GM23338 (cell line): ENCODE results near the gene ARAP1.

Experiments used
- CREB1 ChIP-seq: fragments of 250-450 bp; sonication (Bioruptor Pico); IDR thresholded peaks from 2 replicates; pipeline ENCODE4 v1.5.0; 2020; ENCODE audit warnings: low read depth, mild to moderate bottlenecking, moderate library complexity
- EZH2 ChIP-seq: fragments of 200-600 bp; sonication (generic); IDR thresholded peaks from one replicate; pipeline ENCODE4 v1.8.0; 2017; ENCODE audit warnings: antibody characterized with exemption, mild to moderate bottlenecking, low read depth; ENCODE audit not compliant: unreplicated experiment
- EZH2phosphoT487 ChIP-seq: fragments of 200-600 bp; sonication (generic); IDR thresholded peaks from one replicate; pipeline ENCODE4 v1.8.1; 2018; ENCODE audit warnings: antibody characterized with exemption; ENCODE audit not compliant: unreplicated experiment
- JUNB ChIP-seq: IDR thresholded peaks from one replicate; pipeline ENCODE4 v1.6.1; 2016; ENCODE audit warnings: antibody characterized with exemption; ENCODE audit not compliant: unreplicated experiment
- POLR2AphosphoS5 ChIP-seq: IDR thresholded peaks from 2 replicates; pipeline ENCODE4 v1.6.1; 2016; ENCODE audit warnings: antibody characterized with exemption, low read depth
- TF ChIP-seq, protein P1 (sequence below), 2 experiments: fragments of 200-600 bp in 1 of 2; sonication (generic) in 1 of 2; conservative IDR thresholded peaks; 2 replicates each; pipeline versions ENCODE4 v1.5.1 to v1.6.1; 2016 to 2017; ENCODE audit warnings: antibody characterized with exemption in 2 of 2, low read depth in 2 of 2, mild to moderate bottlenecking in 2 of 2, moderate library complexity in 1 of 2
- TF ChIP-seq, protein P2 (sequence below): IDR thresholded peaks from one replicate; pipeline ENCODE4 v1.6.1; 2018; ENCODE audit warnings: antibody characterized with exemption; ENCODE audit not compliant: unreplicated experiment

DNA sequence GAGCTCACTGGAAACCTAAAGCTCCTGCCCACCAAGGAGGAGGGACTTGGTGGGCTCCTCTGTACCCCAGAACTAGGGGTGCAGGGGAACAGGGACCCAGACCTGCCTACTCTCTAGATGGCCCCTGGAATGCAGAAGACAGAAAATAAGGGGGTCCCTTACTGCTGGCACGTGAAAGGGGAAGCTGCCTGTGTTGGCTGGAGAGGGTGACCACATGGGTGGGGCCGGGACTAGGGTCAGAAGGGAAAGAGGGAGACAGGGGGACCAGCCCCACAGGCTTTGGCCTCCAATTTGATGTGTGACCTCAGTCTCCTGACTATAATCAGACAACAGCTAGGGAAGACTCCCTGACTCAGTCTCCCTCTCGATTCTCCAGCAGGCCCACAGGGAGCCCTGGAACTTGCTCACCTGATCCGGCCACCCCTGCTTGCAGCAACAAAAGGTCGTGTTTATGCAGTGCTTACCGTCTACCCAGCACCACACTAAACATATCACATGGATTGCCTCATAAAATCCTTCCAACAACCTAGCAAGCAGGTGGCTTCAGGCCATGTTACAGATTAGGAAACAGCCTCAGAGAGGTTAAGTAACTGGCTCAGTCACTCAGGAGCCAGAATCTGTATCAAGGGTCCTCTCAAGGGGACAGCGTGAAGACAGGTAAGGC, 10.2 kb downstream of the ARAP1 start:
- TF ChIP-seq, protein P1, sequence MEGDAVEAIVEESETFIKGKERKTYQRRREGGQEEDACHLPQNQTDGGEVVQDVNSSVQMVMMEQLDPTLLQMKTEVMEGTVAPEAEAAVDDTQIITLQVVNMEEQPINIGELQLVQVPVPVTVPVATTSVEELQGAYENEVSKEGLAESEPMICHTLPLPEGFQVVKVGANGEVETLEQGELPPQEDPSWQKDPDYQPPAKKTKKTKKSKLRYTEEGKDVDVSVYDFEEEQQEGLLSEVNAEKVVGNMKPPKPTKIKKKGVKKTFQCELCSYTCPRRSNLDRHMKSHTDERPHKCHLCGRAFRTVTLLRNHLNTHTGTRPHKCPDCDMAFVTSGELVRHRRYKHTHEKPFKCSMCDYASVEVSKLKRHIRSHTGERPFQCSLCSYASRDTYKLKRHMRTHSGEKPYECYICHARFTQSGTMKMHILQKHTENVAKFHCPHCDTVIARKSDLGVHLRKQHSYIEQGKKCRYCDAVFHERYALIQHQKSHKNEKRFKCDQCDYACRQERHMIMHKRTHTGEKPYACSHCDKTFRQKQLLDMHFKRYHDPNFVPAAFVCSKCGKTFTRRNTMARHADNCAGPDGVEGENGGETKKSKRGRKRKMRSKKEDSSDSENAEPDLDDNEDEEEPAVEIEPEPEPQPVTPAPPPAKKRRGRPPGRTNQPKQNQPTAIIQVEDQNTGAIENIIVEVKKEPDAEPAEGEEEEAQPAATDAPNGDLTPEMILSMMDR (conservative IDR thresholded peaks at IDR 0.05; ENCODE audit: low read depth in 2 of 2): no peak
- TF ChIP-seq CREB1 (CRISPR knock-in tag) (no peak), EZH2 (no peak), POLR2AphosphoS5 (no peak), EZH2phosphoT487 (no peak), JUNB (no peak)
- TF ChIP-seq, protein P2, sequence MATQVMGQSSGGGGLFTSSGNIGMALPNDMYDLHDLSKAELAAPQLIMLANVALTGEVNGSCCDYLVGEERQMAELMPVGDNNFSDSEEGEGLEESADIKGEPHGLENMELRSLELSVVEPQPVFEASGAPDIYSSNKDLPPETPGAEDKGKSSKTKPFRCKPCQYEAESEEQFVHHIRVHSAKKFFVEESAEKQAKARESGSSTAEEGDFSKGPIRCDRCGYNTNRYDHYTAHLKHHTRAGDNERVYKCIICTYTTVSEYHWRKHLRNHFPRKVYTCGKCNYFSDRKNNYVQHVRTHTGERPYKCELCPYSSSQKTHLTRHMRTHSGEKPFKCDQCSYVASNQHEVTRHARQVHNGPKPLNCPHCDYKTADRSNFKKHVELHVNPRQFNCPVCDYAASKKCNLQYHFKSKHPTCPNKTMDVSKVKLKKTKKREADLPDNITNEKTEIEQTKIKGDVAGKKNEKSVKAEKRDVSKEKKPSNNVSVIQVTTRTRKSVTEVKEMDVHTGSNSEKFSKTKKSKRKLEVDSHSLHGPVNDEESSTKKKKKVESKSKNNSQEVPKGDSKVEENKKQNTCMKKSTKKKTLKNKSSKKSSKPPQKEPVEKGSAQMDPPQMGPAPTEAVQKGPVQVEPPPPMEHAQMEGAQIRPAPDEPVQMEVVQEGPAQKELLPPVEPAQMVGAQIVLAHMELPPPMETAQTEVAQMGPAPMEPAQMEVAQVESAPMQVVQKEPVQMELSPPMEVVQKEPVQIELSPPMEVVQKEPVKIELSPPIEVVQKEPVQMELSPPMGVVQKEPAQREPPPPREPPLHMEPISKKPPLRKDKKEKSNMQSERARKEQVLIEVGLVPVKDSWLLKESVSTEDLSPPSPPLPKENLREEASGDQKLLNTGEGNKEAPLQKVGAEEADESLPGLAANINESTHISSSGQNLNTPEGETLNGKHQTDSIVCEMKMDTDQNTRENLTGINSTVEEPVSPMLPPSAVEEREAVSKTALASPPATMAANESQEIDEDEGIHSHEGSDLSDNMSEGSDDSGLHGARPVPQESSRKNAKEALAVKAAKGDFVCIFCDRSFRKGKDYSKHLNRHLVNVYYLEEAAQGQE: no peak
